HUDEP-2 (cell line): ENCODE data around the gene SH3GL2.
"Not testable (repeated sequence)": the region's sequence is repeated elsewhere in the genome, so short reads cannot be mapped to it uniquely, and the experiment has no call there.

ENCODE experiments used
- DNase-seq, 76 experiments: peaks; one replicate each; lab custom pipeline; 2025; ENCODE audit not compliant: unreplicated experiment in 76 of 76; lab: John Stamatoyannopoulos, UW

SH3GL2 gene

GRCh38 chr9:17742067-17742466, 163.2 kb downstream of the SH3GL2 start:
- DNase-seq: no peak

DNA sequence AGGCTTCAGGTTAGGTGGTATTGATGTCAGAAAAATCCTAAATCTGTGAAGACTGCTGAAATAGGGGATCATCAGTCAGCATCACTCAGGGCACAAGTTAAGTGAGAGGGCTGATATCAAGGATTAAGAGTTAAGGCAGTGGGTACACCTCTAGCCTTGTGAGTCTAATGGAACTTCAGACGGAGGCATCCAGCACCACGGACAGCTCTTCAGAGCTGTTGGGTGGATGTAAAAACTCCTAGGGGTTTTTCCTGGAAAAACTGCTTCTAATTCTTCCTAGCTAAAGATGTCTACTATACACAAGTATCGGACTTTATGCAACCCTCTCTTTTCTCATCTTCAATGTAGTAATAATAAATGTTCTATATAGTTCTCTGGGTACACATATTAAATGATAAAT, 165.9 kb downstream of the SH3GL2 start:
- peak in 4 of 76 experiments; percentile 0 to 3 (median 2) for DNase-seq

DNA sequence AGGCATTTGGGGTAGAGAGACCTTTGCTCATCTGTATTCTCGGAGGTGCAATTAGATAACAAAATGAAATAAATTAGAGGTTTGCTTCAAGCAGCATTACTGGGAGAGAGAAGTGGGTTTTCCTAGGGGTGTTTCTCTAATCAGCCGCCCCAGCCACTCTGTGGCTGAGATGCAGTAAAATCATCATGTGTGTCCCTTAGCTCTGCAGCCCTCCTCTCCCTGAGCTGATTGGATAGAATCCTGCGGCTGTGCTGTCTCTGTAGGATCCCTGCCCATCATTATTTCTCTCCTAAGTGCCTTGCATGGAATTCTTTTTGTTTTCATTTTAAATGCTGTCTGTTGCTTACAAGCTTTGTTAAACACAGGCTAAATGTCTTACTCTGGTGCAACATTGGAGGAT, 171.4 kb downstream of the SH3GL2 start:
- no peak for DNase-seq

GRCh38 chr9:17751486-17751885, 172.6 kb downstream of the SH3GL2 start:
- no peak for DNase-seq

GRCh38 chr9:17752021-17752420, 173.2 kb downstream of the SH3GL2 start:
- DNase-seq: no peak

- DNase-seq: no peak
These were observed 178.9 kb downstream of the SH3GL2 start for GRCh38 chr9:17757816-17758215.

DNA sequence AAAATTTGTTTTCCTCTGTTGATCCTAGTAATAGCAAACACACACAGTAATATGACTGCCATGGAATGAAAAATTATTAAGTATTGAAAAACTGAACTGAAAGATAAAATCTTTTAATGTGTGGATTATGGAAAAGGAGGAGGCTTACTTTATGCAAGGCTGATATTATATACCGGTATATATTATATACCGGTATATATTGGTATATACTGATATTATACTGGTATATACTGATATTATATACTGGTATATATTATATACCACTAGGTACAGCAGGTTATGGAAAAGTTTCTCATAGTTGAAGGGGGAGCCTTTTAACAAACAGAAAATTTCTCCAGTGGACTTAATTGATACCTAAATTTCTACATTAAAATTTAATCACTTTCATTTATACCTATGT, 181.4 kb downstream of the SH3GL2 start:
- DNase-seq: no peak

- DNase-seq: no peak
These were observed 183.3 kb downstream of the SH3GL2 start for GRCh38 chr9:17761984-17762676.

DNA sequence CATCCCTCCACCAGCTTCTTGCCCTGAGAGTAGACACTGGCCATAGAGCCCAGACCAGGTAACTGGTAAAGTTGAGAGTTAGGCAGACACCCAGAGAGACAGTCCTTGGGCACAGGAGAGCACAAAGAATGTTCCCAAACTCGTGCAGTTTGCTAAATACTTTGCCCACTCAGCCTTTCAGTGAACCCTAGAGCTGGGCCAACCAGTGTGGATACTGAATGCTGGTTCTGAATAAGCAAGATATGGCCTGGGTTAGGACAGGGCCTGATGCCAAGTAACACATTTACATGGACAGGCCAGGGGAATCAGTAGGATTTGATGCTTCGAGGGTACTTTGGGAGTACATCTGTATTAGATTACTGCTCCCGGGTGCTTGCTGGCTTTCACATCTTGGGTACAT, 185.4 kb downstream of the SH3GL2 start:
- DNase-seq: no peak

DNA sequence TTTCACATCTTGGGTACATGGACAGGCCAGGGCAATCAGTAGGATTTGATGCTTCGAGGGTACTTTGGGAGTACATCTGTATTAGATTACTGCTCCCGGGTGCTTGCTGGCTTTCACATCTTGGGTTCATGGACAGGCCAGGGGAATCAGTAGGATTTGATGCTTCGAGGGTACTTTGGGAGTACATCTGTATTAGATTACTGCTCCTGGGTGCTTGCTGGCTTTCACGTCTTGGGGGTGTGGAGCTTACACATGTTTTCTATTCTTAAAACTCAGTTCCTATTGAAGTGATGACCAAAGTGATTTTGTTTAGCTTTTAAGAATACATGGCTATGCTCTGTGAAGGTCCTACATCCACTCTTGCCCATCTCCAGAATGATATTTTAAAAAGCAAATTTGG, 186.3 kb downstream of the SH3GL2 start:
- not testable (repeated sequence) for DNase-seq

DNA sequence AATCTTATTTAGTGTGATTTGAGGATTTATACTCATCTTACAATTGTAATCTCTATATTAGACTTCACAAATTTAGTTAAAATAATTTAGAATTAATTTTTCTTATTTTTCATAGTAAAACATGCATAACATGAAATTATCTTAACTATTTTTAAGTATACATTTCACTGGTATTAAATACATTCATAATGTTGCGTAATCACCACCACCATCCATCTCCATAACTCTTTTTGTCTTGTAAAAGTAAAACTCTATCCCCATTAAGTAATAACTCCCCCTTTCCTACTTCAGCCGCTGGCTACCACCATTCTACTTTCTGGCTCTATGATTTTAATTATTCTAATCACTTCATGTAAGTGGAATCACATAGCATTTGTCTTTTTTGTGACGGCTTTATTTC, 193.4 kb downstream of the SH3GL2 start:
- DNase-seq: no peak

GRCh38 chr9:17775656-17776055, 196.8 kb downstream of the SH3GL2 start:
- no peak for DNase-seq

GRCh38 chr9:17776735-17777134, 197.9 kb downstream of the SH3GL2 start:
- peak in 1 of 76 experiments; percentile 1 for DNase-seq

- no peak for DNase-seq
These were observed 198.6 kb downstream of the SH3GL2 start for GRCh38 chr9:17777465-17777864.

- DNase-seq: no peak
These were observed 203.7 kb downstream of the SH3GL2 start for GRCh38 chr9:17782430-17783149.

DNA sequence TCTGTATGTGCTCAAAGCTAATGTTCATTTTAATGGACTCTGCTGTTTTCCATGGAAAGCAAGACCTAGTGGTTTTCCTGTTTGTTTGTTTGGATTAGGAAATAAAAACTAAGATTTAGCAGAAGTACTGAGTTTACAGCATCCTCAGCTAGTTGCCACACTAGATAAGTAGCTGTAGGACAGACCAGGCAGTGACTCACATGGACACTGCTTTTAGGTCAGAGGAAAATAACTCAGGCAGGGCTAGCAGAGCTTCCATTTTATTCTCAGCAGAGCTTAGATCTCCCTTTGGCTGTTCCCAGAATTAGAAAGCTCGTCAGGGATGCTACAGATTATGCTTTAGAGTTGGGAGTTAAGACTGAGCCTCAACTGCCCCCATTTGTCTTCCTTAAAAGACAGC, 204.4 kb downstream of the SH3GL2 start:
- no peak for DNase-seq

DNA sequence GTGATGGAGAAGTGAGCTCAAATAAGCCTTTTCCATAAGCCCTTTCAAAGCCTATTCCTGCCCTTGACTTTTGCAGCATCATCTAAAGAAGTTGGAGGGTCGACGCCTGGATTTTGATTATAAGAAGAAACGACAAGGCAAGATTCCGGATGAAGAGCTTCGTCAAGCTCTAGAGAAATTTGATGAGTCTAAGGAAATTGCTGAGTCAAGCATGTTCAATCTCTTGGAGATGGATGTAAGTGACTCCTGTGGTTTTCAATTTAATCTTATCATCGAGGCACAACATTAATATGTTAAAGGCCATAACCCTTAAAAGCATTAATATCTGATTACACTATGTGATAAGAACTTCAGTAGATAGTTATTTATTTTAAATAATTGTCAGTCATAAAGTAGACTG, 210.4 kb downstream of the SH3GL2 start:
- no peak for DNase-seq

- peak in 6 of 76 experiments; percentile 3 to 44 (median 18) for DNase-seq
These were observed 215.1 kb downstream of the SH3GL2 start for GRCh38 chr9:17793713-17794622.

GRCh38 chr9:17795744-17796143, 216.9 kb downstream of the SH3GL2 start:
- DNase-seq: peak in 1 of 76 experiments; percentile 4

- no peak for DNase-seq
These were observed 220.5 kb downstream of the SH3GL2 start for GRCh38 chr9:17799369-17799768.

GRCh38 chr9:17800418-17800817, 221.6 kb downstream of the SH3GL2 start:
- DNase-seq: no peak
